GM21786 (cell line): ENCODE data around the gene PAX8.
A peak's percentile ranks its signal among the peaks of the same experiment; 100 is the strongest.

ENCODE experiments used
- ATAC-seq: cut with Tn5 transposase; IDR thresholded peaks from one replicate; pipeline ENCODE4 v1.9.1; 2021; ENCODE audit not compliant: unreplicated experiment

The PAX8 gene

DNA sequence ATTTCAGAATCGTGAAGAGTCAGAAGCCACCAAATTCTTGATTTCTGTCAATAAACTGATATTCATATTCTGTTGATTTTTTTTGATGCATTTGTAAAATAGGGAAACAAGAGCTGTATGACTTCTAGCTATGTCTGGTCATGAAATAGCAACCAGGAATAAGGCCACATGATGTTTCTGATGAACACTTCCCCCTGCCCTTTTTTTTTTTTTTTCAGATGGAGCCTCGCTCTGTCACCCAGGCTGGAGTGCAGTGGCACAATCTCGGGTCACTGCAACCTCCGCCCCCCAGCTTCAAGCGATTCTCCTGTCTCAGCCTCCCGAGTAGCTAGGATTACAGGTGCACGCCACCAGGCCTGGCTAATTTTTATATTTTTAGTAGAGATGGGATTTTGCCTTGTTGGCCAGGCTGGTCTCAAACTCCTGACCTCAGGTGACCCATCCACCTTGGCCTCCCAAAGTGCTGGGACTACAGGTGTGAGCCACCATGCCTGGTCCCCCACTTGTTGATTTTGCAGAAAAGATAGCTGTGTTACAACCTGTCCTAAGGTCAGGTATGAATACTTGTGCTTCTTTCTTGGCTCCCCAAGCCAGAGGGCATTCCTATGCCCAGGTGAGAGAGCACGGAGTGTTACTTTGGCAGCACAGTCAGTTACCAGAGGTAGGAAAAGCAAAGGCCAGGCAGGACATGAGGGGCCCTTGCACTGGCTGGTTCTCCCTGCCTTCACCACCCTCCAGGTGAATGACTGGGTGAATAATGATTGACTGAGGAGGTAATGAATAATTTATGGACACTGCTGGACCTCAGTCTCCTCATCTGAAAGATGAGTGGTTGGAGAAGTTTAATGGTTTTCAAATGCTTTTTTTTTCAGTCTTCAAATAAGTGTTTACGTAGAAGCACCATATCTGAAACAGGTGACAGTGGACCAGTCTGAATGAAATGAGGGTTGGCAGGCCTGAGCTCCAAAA, 39.6 kb downstream of the PAX8 start:
- no peak for ATAC-seq

DNA sequence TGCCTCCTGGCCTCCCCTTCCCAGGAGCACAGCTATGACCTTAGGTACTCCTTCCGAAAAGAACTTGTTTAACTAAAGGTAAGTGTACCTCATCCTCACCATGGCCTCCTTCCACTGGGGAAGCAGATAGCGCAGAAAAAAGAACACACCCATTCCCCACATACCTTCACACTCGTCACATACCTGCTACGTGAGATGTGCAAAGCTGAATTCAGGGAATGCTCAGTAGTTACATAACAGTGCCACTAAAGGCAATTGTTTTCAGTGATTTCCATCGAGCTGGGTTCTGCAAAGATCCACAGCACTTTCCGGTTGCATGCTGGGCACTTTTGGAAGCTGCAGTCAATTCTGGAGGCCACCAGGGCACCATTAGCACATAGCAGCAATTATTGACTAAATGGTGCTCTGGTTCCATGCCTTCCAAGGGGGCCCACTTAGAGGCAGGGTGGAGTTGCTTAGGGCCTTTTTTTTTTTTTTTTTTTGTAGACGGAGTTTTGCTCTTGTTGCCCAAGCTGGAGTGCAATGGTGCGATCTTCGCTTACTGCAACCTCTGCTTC, 41.0 kb downstream of the PAX8 start:
- ATAC-seq = no peak

DNA sequence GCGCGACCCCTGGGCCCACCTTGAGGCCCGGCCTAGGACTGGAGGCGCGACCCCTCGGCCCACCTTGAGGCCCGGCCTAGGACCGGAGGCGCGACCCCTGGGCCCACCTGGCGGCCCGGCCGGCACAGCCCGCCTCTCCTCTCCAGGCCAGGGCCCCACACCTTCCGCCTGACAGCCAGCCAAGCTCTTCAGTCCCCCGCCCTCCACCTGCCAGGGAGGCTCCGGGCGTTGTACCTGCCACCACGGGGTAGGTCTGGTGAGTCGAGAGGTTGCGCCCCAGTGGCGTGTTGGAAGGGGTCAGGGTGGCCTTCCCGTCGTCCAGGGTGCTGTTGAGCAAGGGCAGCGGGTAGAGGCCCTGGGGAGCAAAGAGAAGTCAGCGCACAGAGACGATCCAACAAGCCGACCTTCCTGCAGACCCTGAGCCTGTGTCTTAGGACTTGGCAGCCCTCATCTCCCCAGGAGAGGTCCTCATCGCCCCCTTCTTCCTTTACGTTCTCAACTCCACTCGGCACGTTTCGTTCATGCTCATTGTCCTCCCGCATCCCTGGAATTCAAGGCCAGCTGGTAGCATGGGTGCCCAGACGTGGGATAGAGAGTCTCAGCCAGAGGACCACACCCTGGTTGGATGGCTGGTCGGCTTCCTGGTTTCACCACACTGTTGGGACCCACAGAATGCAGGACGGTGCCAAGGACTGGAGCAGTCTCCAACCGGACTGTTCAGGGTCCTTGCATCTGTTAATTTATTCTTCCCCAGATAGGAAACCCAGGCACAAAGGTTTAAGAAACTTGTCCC, 42.2 kb downstream of the PAX8 start:
- ATAC-seq = no peak

DNA sequence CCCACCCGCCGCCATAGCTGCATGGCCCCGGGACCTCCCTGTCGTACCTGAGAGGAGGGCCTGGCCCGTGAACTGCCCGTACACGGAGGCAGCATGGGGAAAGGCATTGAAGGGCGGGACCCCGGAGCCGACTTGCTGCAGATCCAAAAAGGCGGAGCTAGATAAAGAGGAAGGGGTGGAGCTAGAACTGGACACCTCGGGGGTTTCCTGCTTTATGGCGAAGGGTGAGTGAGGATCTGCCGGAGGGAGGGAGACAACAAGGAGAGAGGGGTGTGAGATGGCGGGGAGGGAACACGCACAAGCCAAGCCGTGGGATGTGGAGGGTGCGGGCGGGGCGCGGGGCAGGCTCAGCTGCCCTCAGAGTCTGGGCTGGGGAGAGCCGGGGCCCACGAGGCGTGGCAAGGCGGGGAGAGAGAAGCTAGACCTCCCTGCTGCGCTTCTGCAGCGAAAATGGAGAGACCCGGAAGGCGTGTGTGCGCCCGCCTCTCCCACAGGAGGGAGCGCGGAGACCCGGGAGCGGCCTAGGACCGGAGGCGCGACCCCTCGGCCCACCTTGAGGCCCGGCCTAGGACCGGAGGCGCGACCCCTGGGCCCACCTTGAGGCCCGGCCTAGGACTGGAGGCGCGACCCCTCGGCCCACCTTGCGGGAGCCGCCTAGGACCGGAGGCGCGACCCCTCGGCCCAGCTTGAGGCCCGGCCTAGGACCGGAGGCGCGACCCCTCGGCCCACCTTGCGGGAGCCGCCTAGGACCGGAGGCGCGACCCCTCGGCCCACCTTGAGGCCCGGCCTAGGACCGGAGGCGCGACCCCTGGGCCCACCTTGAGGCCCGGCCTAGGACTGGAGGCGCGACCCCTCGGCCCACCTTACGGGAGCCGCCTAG, 43.1 kb downstream of the PAX8 start:
- peak; percentile 73 for ATAC-seq

DNA sequence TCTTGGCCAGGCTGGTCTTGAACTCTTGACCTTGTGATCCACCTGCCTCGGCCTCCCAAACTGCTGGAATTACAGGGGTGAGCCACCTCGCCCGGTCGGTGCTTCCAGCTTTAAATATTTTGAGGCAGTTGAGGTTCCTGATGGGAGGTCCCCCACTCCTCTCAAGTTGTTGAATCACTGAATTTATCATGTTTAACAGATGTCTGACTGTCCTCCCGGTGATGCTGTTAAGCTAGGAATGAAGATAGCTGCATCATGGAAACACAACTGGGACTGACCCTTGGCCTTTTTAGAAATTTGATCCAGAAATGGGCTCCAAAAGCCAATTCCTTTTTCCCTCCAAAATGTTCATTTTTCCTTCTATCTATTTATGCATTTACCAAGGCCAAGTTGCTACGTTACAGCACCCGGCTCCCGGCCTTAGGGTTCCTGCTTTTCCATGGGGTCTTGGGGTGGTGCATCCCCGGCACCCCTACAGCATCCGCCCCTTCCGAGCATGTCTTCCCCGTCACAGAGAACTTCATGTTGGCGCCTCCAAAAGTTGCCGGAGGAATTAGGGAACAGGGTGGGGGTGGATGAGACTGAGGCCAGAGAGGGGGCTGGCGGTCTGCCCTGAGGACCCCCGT, 43.9 kb downstream of the PAX8 start:
- ATAC-seq = no peak

DNA sequence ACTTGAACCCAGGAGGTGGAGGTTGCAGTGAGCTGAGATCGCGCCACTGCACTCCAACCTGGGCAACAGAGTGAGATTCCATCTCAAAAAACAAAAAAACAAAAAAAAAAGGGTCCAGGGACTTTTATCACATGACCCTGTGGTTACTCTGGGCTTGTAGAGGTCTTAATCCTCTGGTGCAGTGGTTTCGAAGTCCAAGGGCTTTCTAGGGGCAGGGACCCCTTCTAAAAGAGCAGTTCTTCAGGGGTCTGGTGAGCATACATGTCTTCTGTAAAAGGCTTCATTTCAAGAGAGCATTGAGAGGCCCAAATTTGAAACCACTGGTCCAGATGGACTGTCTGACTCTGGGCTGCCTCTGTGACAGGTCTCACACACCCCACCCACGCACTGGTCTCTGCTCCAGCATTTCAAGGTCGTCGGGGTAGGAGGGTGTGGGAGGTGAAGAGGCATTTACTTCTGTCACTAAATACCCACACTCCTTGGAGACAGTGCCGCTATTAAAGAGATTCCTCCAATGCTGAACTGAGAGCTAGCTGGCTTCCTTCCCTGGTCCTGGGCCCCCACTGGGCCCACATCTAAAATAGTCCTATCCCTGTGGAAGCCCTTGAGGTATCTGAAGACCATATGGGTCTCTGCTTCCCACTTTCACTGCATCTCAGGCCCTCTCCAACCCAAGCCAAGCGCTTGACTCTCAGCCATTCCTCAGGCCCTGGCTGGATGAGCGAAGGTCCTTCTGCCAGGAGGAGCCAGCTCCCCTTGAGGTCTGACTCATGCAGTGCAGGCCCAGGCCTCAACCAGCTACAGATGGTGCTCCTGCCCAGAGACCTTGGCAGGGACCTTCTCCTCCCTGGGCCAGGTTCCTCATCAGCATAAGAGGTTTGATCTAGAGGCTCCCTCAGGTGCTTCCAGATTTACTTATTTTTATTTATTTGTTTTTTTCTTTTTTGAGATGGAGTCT, 44.8 kb downstream of the PAX8 start:
- ATAC-seq = no peak

DNA sequence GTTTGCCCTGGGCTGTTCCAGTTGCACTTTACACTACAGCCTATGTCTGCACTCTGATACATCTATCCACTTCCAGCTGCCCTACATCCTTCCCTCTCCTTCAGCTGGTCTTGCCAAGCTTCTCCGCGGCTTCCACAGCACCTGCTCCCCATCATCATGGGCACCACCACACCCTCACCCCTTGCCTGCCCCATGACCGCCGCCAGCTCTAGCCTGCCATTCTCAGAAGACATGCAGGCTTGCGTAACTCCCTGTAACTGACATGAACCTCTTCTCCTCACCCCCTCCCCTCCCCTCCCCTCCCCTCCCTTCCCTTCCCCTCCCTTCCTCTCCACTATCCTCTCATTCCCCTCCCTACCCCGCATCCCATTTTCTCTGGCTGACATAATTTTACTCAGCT, 46.0 kb downstream of the PAX8 start:
- no peak for ATAC-seq

DNA sequence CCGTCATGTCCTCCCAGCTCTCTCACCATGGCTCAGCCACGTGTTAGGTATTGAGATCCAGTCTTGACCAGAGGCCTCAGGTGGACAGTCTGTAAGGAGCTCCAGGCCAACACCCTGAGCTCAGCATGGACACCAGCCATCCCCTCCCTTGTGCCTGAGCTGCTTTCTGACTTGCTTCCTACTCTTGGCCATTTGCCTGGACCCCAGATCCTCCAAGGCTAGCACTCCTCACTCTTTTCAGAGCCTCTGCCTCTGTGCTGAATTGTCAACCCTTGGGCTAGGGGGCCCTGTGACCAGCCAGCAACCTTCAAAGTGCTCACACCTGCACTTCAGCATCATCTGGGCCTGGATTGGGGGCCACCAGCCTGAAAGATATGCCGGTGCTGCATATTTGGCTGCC, 46.6 kb downstream of the PAX8 start:
- ATAC-seq = no peak

DNA sequence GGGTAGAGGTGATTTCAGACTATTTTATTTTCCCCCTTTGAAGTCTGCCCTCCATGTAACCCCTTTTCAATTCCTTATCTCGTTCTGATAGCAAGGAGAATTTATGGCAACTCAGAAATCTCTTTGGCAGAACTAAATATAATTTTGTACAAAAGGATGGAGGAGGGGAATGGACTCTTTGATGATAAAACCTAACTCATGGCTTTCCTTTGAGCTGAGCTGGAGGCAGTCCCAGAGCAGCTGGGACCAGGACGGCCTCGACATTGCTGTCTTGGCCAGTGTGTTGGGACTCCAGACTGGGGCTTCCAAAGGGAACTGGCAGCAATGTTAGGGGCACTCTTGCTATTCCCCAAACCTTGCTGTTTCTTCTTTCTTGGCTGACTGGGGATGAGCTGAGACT, 47.7 kb downstream of the PAX8 start:
- ATAC-seq = no peak

DNA sequence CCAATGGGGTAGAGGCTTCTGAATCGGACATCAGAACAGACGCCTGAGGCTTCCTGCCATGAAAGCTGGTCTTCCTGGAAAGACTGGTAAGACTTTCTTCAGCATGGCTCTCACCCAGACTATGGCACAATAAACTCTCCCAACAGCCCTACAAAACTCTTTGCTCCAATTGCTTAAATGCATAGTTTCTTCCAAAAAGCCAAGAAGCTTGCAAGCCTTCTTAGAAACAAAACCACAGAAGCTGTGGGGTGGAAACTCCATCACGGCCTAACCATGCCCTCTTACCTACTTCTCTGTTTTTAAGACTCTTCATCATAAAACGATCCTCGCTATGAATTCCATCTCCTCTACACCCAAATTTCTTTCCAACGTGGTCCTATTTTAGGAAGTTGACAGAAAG, 48.2 kb downstream of the PAX8 start:
- ATAC-seq = no peak

DNA sequence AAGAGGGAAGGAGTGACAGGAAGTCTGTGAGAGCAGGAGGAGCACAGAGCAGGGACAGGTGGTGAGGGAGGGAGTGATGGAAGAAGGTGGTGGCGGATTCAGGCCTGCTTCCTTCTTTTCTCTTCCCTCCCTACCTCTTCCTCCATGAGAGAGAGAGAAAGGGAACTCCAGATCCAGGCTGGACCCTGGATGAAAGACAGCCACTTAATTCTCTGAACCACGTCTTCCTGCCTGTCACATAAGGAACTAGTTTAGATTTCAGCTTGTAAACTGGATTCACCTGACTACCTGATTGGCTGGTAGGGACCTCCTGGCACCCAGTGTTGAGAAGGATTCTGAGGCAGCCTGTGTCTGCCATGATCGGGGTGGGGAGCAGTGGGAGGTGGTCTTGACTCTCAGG, 48.9 kb downstream of the PAX8 start:
- ATAC-seq = no peak

DNA sequence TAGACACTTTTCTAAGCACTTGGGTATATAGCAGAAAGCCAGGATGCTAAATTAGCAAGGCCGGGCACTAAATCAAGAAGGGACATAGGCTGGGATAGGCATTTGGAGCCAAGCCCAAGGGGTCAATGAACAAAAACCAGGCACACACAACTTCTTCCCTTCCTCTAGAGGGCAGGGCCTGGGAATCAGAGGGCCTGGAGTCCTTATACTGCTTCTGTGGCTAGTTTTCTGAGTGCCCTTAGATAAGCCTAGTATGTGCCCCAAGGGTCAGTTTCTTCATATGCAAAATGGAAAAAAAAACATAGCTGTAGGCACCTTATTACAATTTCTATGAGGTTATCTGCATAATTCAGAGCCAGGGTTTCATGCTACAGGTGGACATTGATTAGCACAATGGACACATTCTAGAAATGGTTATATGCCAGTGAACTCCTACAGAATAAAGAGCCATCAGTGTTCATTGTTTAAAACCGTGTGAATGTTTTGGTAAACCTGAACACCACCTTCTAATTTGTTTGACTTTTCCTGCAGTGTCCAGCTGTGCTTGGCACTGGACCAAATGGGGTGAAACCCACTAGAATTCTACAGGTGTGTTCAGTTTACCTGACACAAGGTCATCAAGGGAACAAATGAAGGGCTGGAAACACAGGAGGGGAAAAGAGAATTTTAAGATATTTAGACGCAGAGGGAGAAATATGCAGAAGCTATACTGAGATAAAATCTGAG, 49.6 kb downstream of the PAX8 start:
- ATAC-seq = no peak

DNA sequence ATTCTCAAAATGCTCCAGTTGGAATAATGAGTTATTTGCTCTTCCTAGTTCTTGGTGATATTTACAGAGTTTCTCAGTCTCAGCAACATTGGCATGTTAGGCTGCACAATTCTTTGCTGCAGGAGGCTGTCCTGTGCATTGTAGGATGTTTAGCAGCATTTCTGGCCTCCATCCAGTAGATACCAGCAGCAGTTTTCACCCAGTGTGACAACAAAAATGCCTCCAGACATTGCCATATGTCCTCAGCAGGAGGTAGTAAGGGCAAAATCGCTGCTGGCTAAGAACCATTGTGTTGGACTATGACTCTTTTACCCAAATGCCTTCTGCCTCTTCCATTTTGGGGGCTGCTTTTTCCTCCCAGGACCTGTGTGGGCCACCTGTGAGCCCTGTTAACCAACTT, 50.4 kb downstream of the PAX8 start:
- ATAC-seq = no peak

DNA sequence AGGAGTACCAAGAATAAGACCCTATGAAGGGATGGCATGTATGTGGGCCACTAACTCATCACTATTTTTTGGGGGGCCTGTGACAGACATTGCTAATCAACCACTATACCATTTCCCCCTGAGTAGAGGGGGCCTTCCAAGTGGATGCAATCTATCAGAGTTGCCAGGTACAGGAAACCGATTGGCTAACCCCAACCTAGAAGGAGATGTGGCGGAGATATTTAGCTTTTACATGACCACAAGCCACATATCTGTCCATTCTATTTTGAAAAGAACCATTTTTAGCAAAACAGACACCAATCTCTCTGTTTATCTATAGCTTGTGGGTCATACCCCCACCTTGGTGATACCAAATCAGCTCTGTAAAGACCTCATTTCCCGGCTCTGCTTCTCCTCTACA, 51.0 kb downstream of the PAX8 start:
- no peak for ATAC-seq

DNA sequence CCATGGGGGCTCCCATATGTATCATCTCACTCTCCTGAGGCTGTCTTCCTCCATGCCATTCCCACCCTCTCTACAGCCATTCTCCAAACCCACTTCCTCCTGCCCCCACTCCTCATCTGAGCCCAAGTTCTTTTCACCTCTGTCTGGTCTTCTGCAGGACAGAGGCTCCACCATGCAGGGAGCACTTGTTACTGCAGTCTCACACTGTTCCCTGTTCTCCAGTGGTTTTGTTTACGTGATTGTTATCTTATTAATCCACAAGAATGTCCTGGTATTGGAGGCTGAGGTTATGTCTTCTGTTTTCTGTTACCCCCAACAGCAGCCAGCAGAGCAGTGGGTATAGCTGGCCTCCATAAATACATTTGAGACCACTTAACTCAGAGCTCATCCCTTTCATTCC, 51.4 kb downstream of the PAX8 start:
- ATAC-seq = no peak

DNA sequence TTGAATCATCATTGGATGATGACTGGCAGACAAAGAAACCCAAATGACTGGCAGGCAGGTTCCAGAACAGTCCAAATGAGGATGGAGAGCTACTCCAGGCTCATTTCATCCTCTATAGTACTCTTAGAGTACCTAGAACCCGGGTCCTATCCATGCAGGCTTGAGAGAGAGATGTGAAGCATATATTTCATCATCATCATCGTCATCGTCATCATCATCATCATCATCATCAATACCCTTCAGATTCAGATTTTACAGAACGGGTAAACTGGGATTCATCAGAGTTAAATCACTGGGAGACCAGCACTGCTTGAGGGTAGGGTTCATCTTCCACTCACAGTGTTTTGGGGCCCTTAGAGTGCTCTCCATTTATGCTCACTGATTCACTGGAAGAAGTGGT, 52.3 kb downstream of the PAX8 start:
- no peak for ATAC-seq

DNA sequence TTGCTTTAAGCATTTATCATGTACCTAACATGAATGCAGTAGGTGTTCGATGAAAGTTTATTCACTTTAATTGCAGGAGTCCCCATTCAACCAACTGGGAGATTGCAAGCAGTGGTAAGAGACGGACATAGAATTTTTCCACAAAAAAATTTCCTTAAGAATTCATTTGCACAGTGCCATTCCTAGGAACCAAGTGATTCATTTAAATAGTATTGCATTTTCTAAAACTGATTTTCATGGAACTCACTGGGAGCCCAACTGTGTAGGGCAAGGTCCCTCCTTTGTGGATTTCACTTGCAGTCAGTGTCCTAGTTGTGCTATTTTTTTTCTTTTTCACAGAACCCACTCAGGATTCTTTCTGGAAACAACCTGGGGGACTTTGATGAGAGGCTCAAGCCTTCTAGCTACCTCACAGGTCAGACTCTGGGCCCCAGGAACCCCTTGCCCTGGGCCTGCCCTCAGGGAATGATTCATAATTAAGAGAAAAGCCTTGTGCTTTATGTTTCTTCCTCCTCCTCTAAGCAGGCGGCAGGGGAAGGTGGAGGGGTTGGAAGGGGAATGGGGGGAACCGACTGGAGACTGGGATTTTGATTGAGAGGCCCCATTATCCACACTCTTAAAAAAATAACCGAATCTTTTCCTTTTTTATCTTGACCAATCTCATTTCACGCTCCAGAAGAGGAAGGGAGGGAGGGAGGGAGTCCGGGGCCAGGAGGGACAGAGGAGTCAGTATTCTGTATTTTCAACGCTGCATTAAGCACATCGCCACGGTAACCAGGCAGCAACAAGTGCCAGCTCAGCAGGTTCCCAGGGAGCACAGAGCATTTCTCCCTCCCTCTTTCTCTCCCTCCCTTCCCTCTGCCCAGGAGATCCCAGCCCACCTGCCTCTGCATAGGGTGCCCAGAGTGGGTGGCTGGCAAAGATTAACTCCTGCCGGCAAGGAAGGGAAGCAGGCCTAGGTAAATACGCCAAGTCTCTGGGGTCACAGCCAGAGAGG, 53.2 kb downstream of the PAX8 start:
- ATAC-seq = no peak
